HG03354 (cell line): ENCODE results near the gene LRRC32.
"Not testable (repeated sequence)": the region's sequence is repeated elsewhere in the genome, so short reads cannot be mapped to it uniquely, and the experiment has no call there.

Experiments
- ATAC-seq: cut with Tn5 transposase; IDR thresholded peaks from one replicate; pipeline ENCODE4 v1.9.1; 2021; ENCODE audit warnings: mild to moderate bottlenecking; ENCODE audit not compliant: unreplicated experiment, poor library complexity, severe bottlenecking

Gene LRRC32

GRCh38 chr11:76621868-76622267 lies 48.7 kb downstream of the LRRC32 start:
- ATAC-seq: no peak

- ATAC-seq: no peak
Measured at GRCh38 chr11:76621466-76621865, 49.1 kb downstream of the LRRC32 start.

- ATAC-seq: no peak
Measured at GRCh38 chr11:76620489-76620888, 50.1 kb downstream of the LRRC32 start.

- ATAC-seq: not testable (repeated sequence)
Measured at GRCh38 chr11:76619801-76620200, 50.7 kb downstream of the LRRC32 start.

- ATAC-seq: no peak
Measured at GRCh38 chr11:76617553-76618265, 52.8 kb downstream of the LRRC32 start.

- no peak for ATAC-seq
Measured at GRCh38 chr11:76616676-76617552, 53.6 kb downstream of the LRRC32 start.

- no peak for ATAC-seq
Measured at GRCh38 chr11:76615950-76616349, 54.6 kb downstream of the LRRC32 start.

- no peak for ATAC-seq
Measured at GRCh38 chr11:76614471-76615179, 55.9 kb downstream of the LRRC32 start.

GRCh38 chr11:76613901-76614300 lies 56.6 kb downstream of the LRRC32 start:
- no peak for ATAC-seq

- no peak for ATAC-seq
Measured at GRCh38 chr11:76612226-76612625, 58.3 kb downstream of the LRRC32 start.

- ATAC-seq: no peak
Measured at GRCh38 chr11:76610871-76611475, 59.6 kb downstream of the LRRC32 start.

GRCh38 chr11:76610371-76610770 lies 60.2 kb downstream of the LRRC32 start:
- ATAC-seq: no peak

- no peak for ATAC-seq
Measured at GRCh38 chr11:76609736-76610370, 60.7 kb downstream of the LRRC32 start.

GRCh38 chr11:76608879-76609460 lies 61.6 kb downstream of the LRRC32 start:
- ATAC-seq: not testable (repeated sequence)

GRCh38 chr11:76608228-76608627 lies 62.3 kb downstream of the LRRC32 start:
- ATAC-seq: not testable (repeated sequence)
